ENCODE measurements around the gene P2RX4. TPM values are rescaled to one million over a fixed set of nuclear protein-coding genes. Genes with fewer than 3 reads are reported as not detected.
"Not testable (repeated sequence)": the region's sequence is repeated elsewhere in the genome, so short reads cannot be mapped to it uniquely, and the experiment has no call there.

P2RX4 gene
- total RNA-seq, 1 donor from 2014 or later = 17.0 TPM

- DNase-seq (ENCODE audit: extremely low spot score, unreplicated experiment) = no peak
- Mint-ChIP-seq H3K9me3 (no peaks in the 10 kb centered on the region), H3K4me1 (ENCODE audit: unreplicated experiment) (peaks cover 7% of the 10 kb centered on the region), H3K27me3 (no peaks in the 10 kb centered on the region), H3K4me3 (peak overlapping the region; percentile 34), H3K27ac (peak overlapping the region; percentile 71), H3K36me3 (peaks cover 7% of the 10 kb centered on the region)
- no peak for TF ChIP-seq CTCF (conservative IDR thresholded peaks at IDR 0.05)
These were observed 14.7 kb downstream of the P2RX4 start for GRCh38 chr12:121224591-121224990.

- H3K27me3 Mint-ChIP-seq = no peaks in the 10 kb centered on the region
- no peak for TF ChIP-seq CTCF (conservative IDR thresholded peaks at IDR 0.05)
- peak overlapping the region; percentile 96 for H3K27ac Mint-ChIP-seq
- no peak overlapping the region for H3K4me3 Mint-ChIP-seq
- no peak for DNase-seq (ENCODE audit: extremely low spot score, unreplicated experiment)
- H3K36me3 Mint-ChIP-seq = peaks cover 10% of the 10 kb centered on the region
- peaks cover 7% of the 10 kb centered on the region for H3K4me1 Mint-ChIP-seq (ENCODE audit: unreplicated experiment)
- no peaks in the 10 kb centered on the region for H3K9me3 Mint-ChIP-seq
These were observed 16.5 kb downstream of the P2RX4 start for GRCh38 chr12:121226399-121226798.

- Mint-ChIP-seq H3K36me3 (peaks cover 10% of the 10 kb centered on the region), H3K27ac (peak overlapping the region; percentile 96), H3K4me3 (peak overlapping the region; percentile 73)
- H3K27me3 Mint-ChIP-seq; H3K4me1 Mint-ChIP-seq (ENCODE audit: unreplicated experiment); DNase-seq (ENCODE audit: extremely low spot score, unreplicated experiment); H3K9me3 Mint-ChIP-seq: not testable (repeated sequence)
These were observed 16.9 kb downstream of the P2RX4 start for GRCh38 chr12:121226871-121227270.

- H3K36me3 Mint-ChIP-seq = peaks cover 10% of the 10 kb centered on the region
- peak overlapping the region; percentile 73 for H3K4me3 Mint-ChIP-seq
- no peak for DNase-seq (ENCODE audit: extremely low spot score, unreplicated experiment)
- no peaks in the 10 kb centered on the region for H3K27me3 Mint-ChIP-seq
- H3K9me3 Mint-ChIP-seq = no peaks in the 10 kb centered on the region
- TF ChIP-seq CTCF (conservative IDR thresholded peaks at IDR 0.05) = no peak
- peak overlapping the region; percentile 96 for H3K27ac Mint-ChIP-seq
- peaks cover 7% of the 10 kb centered on the region for H3K4me1 Mint-ChIP-seq (ENCODE audit: unreplicated experiment)
These were observed 17.4 kb downstream of the P2RX4 start for GRCh38 chr12:121227294-121227693.

GRCh38 chr12:121228919-121229665 lies 19.2 kb downstream of the P2RX4 start:
- no peak for TF ChIP-seq CTCF (conservative IDR thresholded peaks at IDR 0.05)

GRCh38 chr12:121229826-121230537 lies 20.1 kb downstream of the P2RX4 start:
- not testable (repeated sequence) for H3K9me3 Mint-ChIP-seq; H3K4me1 Mint-ChIP-seq (ENCODE audit: unreplicated experiment)

More at GRCh38 chr12:121228919-121229665, 19.2 kb downstream of the P2RX4 start:
- no peak overlapping the region for H3K4me3 Mint-ChIP-seq
- no peaks in the 10 kb centered on the region for H3K27me3 Mint-ChIP-seq
- no peak for DNase-seq (ENCODE audit: extremely low spot score, unreplicated experiment)
- H3K27ac Mint-ChIP-seq = no peak overlapping the region
- peaks cover 7% of the 10 kb centered on the region for H3K4me1 Mint-ChIP-seq (ENCODE audit: unreplicated experiment)
- no peaks in the 10 kb centered on the region for H3K9me3 Mint-ChIP-seq
- peaks cover 10% of the 10 kb centered on the region for H3K36me3 Mint-ChIP-seq

More at GRCh38 chr12:121229826-121230537, 20.1 kb downstream of the P2RX4 start:
- TF ChIP-seq CTCF (conservative IDR thresholded peaks at IDR 0.05) = peak; percentile 95
- H3K36me3 Mint-ChIP-seq; H3K27me3 Mint-ChIP-seq; DNase-seq (ENCODE audit: extremely low spot score, unreplicated experiment); H3K4me3 Mint-ChIP-seq: not testable (repeated sequence)
- H3K27ac Mint-ChIP-seq = peak overlapping the region; percentile 70
